ENCODE results near the gene MYO7A.

MYO7A gene

DNA sequence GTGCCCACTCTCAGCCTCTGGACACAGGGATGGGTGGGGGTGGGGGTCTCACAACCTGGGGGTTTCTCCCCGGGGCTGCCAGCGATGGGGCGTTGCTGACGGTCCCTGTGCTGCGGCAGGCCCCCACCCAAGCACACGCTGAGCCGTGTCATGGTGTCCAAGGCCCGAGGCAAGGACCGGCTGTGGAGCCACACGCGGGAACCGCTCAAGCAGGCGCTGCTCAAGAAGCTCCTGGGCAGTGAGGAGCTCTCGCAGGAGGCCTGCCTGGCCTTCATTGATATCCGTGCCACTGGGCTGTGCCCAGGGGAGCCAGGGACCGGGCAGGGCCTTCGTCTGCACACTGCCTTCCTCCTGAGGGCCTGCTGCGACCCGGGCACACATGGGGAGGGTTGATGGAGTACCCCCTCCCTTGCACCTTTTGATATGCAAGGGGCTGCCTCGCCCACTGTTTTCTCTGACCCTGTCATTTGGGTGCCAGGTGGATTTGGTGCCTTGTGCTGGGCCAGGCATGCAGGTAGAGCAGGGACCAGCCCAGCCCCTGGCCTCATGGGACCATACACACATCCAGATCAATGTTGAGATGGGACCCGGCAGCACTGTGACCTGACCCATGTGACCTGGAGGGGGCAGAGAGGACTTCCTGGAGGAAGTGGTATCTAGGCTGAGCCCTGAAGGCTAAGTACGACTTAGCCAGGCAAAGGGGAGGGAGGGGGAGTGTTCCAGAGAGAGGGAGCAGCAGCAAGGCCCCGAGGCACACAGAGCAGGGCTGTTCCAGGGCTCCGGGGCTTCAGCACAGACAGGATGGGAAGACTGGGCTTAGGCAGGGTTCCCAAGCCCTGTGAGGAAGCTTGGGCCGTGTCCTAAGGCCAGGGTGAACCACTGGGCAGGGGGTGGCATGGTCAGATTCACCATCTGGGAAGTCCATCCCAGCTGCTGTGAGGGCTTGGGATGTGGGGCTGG, 75.2 kb downstream of the MYO7A start:
- DNase-seq = no peak

GRCh38 chr11:77203901-77204753, 76.1 kb downstream of the MYO7A start:
- DNase-seq = no peak

DNA sequence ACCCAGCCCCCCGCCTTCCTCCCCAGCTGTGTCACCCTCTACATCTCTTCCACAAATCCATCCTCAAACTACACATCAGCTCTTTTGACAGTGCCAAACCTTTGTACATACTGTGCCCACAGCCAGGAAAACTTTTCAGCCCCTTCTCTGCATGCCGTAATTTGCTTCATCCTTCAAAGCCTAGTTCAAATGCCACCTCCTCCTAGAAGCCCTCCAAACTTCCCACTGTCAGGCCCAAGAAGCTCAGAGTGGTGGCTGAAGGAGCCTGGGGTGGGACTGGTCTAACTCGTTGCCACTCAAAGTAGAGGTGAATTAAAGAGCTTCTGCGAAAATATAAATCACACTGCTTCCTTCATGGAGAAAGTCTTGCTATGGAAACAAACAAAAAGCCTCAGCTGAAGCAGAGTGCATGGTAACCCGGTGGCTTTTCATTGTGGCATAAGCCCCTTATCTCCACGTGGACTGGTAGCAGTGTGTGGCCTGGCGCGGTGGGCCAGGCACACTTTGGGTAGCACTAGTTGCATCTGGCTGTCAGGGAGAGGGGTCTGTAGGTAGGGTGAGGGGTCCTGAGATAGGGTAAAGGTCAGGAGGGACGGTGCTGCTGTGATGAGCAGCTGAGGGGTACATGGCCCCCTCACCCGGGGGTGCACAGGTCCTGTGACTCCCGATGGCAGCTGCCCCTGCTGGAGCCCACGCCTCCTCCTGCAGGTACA, 76.9 kb downstream of the MYO7A start:
- no peak for DNase-seq

DNA sequence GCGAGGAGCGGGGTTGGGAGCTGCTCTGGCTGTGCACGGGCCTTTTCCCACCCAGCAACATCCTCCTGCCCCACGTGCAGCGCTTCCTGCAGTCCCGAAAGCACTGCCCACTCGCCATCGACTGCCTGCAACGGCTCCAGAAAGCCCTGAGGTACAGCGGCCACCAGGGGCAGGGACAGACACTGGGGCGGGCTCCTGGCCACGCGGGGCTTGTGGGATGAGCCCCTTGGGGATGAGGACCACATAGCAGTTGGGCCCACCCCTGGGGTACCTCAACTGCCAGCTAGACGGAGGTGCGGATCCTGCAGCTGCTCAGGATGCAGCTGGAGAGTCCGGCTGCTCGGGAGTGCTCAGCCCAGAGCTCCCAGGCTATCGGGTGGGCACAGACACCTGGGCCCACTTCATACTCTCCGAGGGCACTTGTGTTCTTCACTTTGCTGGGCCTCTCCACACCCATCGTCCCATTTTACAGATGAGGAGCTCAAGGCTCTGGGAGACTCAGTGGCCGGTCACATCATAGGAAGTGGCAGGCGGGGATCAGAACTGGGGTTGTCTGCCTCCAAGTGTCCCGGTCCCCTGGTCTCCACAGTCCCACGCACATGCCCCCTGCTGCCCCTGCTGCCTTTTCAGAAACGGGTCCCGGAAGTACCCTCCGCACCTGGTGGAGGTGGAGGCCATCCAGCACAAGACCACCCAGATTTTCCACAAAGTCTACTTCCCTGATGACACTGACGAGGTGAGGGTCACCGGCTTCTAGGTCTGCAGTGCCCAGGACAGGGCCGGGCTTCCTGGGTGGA, 77.6 kb downstream of the MYO7A start:
- no peak for DNase-seq

GRCh38 chr11:77206264-77207018, 78.4 kb downstream of the MYO7A start:
- no peak for DNase-seq

DNA sequence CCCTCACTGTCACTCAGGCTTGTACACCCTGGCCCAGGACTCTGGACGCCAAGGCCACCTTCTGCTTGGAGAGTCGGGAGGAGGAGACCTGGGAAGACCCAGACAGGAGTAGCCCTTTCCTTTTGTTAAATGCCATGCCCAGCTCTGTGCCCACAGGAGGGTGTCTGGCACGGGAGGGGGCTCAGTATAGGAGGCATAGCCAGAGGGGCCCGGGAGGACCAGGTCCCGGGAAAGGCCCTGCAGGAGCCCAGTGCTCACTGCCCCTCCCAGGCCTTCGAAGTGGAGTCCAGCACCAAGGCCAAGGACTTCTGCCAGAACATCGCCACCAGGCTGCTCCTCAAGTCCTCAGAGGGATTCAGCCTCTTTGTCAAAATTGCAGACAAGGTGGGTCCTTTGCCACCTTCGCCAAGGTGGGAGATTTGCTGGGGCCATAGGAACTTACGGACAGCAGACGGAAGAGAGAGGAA, 79.0 kb downstream of the MYO7A start:
- DNase-seq = no peak

DNA sequence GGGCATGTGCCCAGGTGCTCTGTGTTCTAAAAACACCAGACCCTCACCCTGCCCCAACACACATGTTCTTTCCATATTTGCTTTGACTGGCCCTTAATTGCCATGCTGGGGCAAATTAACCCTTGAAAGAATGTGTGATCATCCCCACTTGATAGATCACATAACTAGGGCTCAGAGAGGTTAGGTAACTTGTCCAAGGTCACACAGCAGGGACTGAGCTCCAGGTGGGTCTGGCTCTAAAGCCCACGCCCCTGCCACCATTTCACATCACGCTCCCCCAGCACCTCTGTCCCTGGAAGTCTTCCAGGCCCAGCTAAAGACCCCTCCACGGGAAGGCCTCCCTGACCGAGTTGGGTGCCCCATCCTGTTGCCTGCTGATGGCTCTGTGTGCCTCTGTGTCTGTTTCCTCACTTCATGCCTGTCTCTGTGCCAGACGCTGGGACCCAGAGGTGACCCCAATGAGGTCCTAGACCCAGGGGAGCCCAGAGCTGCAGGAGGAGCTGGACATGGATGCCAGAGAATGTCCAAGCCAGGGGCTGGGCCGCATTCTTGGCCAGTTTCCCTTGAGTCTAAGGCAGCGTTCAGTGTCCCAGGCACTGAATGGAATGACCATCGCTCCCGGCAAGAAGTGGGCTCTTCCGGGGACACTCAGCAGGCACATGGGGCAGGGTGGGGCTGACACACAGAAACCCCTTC, 79.7 kb downstream of the MYO7A start:
- no peak for DNase-seq

- no peak for DNase-seq
These were observed 80.5 kb downstream of the MYO7A start for GRCh38 chr11:77208535-77208934.

GRCh38 chr11:77209663-77210062, 81.6 kb downstream of the MYO7A start:
- no peak for DNase-seq

DNA sequence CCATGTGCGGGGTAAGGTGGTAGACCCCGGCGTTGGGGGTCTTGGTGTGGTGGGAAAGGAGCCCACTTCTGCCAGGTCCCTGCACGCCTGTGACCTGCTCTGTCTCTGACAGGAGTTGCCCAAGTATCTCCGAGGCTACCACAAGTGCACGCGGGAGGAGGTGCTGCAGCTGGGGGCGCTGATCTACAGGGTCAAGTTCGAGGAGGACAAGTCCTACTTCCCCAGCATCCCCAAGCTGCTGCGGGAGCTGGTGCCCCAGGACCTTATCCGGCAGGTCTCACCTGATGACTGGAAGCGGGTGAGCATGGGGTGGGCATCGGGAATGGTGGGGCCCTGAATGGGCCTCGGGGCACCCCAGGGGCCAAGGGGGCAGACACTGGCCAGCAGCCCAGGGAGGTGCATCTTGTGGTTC, 83.0 kb downstream of the MYO7A start:
- no peak for DNase-seq

DNA sequence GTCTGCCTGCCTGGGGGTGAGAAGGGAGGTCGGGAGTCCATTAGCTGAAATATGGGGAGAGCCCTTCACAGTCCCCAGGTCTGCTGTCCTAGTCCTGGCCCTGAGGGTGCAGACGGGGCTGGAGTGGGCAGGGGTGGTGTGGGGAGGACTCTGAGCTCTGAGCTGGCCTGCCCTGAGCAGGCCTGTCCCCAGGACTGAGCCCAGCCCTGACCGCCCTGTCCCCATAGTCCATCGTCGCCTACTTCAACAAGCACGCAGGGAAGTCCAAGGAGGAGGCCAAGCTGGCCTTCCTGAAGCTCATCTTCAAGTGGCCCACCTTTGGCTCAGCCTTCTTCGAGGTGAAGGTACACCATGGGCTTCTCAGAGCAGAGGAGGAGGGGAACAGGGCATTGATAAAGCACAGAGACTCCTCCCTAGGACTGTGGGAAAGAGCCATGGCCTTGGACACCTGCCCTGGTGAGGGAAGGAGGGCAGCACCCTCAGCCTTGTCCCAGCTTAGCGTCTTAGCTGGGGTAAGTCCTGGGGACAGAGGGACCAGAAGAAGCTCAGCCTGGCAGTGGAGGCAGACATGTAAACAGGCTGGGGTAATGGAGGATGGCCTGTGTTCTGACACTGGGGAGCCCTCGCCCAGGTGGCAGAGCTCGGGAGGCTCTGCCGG, 83.7 kb downstream of the MYO7A start:
- DNase-seq = no peak

DNA sequence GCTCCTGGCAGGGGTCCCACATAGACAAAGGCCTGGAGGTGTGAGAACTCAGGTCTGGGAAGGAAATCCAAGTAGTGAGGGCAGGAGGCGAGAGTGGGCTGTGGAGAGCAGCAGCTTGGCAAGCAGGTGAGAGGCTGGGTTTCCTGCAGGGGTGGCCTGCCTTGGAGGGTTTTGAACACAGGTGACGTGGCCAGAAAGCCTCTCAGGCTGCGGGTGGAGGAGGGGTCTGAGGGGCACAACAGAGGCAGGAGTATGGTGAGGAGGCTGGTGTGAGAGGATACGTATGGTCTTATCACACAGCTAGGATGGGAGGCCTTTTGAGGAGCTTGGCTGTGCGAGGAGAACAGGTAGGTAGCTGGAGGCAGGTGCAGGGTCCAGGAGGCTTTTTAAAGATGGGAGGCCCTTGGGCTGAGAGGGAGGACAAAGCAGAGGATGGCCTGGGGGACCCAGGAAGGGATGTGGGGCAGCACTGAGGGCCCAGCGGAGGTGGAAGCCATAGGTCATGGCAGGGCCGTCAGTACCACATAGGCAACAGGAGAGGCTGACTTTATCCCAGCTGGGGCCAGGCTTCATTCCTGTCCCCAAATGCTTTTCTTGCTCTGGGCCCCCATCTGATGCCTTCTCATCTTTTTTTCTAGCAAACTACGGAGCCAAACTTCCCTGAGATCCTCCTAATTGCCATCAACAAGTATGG, 84.4 kb downstream of the MYO7A start:
- DNase-seq = no peak

- DNase-seq = no peak
These were observed 85.1 kb downstream of the MYO7A start for GRCh38 chr11:77213029-77213579.

- DNase-seq = no peak
These were observed 85.8 kb downstream of the MYO7A start for GRCh38 chr11:77213589-77214428.

DNA sequence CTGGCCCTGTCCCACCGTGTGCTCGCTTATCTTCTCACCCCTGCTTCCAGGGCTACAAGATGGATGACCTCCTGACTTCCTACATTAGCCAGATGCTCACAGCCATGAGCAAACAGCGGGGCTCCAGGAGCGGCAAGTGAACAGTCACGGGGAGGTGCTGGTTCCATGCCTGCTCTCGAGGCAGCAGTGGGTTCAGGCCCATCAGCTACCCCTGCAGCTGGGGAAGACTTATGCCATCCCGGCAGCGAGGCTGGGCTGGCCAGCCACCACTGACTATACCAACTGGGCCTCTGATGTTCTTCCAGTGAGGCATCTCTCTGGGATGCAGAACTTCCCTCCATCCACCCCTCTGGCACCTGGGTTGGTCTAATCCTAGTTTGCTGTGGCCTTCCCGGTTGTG, 86.5 kb downstream of the MYO7A start:
- DNase-seq = no peak

- DNase-seq = no peak
These were observed 87.1 kb downstream of the MYO7A start for GRCh38 chr11:77215106-77215505.

GRCh38 chr11:77217156-77217555, 89.1 kb downstream of the MYO7A start:
- DNase-seq = no peak

- DNase-seq = no peak
These were observed 95.8 kb downstream of the MYO7A start for GRCh38 chr11:77223797-77224196.

All from CD4-positive, alpha-beta T cell treated with Interleukin-4 for 4 hours (primary cell).